ENCODE results near the gene ADAMTSL1.

The ADAMTSL1 gene, protein sequence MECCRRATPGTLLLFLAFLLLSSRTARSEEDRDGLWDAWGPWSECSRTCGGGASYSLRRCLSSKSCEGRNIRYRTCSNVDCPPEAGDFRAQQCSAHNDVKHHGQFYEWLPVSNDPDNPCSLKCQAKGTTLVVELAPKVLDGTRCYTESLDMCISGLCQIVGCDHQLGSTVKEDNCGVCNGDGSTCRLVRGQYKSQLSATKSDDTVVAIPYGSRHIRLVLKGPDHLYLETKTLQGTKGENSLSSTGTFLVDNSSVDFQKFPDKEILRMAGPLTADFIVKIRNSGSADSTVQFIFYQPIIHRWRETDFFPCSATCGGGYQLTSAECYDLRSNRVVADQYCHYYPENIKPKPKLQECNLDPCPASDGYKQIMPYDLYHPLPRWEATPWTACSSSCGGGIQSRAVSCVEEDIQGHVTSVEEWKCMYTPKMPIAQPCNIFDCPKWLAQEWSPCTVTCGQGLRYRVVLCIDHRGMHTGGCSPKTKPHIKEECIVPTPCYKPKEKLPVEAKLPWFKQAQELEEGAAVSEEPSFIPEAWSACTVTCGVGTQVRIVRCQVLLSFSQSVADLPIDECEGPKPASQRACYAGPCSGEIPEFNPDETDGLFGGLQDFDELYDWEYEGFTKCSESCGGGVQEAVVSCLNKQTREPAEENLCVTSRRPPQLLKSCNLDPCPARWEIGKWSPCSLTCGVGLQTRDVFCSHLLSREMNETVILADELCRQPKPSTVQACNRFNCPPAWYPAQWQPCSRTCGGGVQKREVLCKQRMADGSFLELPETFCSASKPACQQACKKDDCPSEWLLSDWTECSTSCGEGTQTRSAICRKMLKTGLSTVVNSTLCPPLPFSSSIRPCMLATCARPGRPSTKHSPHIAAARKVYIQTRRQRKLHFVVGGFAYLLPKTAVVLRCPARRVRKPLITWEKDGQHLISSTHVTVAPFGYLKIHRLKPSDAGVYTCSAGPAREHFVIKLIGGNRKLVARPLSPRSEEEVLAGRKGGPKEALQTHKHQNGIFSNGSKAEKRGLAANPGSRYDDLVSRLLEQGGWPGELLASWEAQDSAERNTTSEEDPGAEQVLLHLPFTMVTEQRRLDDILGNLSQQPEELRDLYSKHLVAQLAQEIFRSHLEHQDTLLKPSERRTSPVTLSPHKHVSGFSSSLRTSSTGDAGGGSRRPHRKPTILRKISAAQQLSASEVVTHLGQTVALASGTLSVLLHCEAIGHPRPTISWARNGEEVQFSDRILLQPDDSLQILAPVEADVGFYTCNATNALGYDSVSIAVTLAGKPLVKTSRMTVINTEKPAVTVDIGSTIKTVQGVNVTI (N-terminal part only)

DNA sequence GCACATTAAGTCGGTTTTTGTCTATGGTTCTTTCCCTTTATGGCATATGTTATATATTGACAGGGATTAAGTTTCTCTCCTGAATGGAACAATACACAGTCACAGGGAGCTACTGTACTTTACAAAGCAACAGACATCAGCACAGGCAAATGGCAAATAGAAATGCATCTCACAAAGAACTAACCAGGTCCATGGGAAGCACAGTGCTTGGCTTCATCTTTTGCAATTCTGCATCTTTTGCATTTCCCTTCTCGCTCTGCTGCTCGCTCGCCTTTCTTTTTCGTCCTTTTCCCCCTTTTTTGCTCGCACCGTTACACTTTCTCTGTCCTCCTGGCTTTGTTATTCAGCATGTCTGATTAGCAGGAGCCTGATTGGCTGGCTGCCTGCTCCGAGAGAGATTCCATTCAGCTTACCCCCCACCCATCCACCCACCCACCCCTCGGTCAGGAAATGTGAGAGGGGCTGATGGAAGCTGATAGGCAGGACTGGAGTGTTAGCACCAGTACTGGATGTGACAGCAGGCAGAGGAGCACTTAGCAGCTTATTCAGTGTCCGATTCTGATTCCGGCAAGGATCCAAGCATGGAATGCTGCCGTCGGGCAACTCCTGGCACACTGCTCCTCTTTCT, at the start of gene ADAMTSL1:
ADAMTSL1 (plus strand) TSS at position 502 of the 628 bp plus-strand sequence; CDS start at position 582, 80 bp downstream.
- DNase-seq: no peak

DNA sequence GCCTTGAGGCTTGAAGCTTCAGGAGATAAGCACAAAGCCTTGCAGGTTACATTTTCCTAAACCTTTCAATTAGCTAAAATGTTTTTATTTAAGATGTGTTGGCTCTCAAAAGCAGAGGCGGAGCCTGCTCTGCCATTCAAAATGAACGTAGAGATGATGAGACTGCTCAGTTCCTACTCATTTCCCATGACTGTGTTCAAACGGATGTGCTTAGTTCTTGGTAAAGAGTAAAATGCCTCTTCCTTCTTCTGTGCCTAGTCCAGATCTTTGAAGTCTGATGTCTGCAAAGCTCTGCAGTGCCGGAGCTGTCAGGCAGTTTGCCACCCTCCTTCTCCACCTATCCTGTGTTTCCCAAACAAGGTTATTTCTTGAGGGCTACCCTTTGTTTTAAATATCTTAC, 46.3 kb upstream of the ADAMTSL1 start:
- no peak for DNase-seq

DNA sequence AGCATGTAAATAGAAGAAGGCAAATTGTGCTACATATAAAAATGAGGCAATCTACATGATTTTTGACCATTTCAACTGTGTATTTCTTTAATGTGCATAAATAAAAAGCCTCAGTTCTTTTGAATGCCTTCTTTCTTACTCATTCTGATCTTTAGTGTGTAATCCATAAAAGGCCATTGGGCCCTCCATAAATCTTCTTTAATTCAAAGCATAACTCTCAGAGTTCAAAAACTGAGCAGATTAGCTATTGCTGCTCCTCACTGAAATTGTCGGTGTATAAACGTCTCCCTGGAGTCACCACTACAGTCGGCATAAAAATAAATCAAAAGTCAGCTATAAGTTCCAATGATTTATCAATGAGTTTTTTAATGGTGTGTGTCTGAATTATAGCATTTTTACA, 45.3 kb upstream of the ADAMTSL1 start:
- no peak for DNase-seq

DNA sequence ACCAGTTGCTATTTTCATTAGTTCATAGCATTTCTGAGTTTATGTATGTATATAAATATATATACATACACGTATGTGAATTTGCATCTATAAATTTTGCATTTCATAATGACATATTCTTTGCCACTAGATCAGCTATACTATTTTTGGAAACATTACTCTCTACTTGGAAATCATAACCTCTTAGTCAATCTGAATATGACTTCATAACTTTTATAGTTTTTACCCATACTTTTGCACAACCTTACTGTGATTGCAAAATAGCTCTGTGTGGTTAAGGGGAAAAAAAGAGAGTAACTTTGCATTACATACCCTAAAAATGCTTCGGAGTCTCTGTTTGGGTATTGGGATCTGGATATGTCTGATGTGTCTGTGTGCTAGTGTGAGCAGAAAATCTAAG, 44.9 kb upstream of the ADAMTSL1 start:
- DNase-seq: no peak

DNA sequence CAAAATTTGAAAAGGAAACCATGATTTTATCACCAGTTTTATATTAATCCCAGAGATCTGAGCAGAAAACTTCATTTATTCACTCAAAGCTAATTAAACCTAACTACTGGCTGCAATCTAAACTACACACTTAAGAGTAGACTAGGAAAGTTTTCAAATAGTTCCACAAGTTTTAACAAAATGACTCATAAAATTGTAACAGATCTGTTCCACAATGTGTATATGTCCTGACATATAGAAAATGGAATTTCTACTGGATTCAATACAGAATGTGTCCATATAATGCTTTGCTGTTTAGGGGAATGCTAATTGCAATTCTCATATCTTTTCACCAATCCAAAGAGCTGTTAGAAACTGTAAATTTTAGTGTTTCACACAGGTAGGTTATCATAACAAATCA, 40.3 kb upstream of the ADAMTSL1 start:
- no peak for DNase-seq

DNA sequence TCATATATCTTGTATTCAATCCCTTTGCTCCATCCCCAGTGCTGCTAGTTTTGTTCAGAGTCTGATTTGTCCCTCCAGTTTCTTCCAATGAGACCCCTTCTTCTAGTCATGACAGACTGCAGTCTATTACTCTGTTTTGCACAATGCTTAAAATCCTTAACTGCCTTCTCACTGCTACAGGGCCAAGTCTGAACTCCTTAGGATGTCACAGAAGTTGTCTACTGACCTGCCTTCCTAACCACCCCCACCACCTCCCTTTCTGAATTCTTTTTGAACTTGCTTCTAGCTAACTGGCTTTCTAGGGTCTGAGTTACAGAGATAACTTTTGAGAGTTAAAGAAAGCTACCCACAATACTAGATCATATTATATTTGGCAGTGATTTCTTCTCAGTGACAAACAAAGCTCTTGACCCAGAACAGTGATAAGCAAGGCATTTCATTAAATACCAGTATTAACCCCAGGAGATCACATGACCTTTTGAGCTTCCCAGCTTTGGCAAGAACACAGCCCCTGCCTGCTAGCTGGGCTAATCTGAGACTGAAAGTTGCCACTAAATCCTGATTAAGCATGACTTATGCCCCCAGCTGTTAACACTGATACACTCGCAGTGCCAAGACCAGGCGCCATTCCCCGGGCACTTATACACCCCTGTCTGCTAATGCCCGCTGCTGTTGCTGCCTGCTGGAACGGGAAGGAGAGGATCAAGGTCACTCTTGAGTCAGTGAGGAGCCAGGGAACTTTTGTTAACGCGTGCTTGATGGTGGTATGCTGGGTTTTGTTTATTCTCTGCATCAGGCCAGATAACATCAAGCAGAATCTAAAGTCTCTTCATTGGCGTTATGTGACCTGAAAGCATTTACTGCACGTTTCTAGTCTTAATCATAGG, 36.4 kb upstream of the ADAMTSL1 start:
- DNase-seq: no peak

DNA sequence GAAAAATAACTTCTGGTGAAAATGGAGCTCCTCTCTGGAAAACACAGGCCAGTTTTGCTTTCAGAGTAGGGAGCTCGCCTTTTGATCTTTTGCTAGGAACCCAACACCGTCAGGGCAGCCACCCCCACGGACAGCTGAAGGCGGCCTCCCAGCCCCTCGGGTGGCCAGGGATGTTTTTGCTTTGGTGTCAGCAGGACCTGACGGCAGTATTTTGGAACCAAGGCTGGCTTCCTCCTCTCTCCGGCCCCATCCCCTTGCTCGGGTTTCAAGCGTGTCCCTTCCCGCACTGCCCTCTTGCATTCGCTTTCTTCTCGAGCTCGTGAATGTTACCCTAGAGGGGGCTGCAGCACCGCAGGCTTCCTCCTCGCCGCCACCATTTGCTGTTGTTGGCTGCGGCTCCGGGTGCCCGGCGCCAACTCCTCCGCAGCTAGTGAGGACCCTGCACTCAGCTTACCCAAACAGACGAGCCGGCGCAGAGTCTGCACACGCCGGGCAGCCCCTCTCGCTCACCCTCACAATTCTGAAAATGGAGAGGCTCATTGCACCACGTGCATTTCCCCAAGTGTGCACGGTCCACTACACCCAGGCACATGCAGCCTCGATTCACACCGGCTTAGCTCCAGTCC, 35.5 kb upstream of the ADAMTSL1 start:
- DNase-seq: no peak

DNA sequence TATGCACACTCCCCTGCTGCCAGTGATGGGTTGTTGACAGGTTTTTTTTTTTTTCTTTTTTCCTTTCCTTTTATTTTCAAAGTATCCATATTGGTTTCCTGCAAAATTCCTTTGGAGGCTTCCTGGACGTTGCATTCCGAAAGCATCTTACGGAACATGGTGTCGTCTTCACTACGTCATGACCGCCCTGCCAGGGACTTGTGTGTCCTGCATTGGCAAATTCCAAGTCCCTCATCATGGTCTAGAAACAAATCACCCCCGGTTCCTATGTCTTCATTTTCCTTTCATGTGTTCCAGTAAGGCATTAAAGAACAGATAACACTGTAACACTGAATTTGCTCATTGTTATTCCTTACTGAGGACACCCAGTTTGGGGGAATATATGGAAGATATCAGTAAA, 35.0 kb upstream of the ADAMTSL1 start:
- DNase-seq: no peak

DNA sequence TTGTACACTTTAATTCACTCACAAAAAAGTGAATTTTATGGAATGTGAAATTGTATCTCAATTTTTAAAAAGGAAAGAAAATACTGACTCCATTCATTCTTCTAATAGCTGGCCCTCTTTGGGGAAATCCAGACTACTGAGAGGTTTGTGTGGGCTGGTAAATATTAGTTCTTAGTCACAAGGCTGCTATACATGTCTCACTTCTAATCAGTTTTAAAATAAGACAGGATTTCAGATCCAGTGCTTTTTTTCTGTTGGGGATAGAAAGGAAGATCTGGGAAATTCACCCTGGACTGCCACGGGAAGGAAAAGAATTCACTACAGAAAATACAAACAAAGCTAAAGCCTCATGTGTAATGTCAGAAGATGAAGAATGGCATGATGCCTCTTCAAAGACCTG, 32.7 kb upstream of the ADAMTSL1 start:
- no peak for DNase-seq

DNA sequence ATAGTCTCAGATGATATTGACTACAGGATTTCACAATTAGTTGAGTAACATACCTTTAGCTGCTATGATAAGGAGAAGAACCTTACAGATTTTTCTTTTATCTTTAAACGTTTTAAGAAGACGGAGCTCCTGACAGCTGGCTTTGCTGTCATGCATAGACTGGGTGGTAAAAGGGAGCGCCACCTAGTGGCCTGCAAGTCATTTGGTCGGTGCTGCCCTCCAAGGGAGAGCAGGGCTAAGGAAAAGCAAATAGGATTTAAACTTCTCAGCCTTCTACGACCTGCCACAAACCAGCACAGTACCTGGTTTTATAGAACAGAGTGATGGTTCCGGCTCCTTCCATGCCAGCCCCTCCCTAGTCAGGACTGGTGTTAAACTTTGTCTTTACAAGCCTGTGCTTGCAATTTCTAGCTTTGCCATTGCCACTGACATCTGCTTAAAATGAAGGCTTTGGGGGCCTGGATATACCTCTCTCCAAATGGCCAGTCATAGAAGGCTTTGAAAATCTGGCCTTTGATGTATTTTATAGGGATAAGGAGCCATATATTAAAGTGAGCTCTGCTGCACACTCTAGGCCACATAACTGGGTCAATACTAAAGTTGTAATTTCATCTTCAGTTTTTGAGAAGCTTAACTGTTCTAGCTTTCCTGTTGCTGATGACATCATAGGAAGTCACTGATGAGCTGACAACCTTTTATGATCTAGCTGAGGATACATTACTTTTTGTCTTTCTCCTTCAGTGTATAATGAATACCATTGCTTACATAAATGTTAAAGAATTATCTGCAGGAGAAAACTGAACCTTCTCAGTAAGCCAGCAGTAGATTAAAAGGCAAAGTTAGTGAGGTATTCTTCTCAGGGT, 31.1 kb upstream of the ADAMTSL1 start:
- peak; percentile 31 for DNase-seq

DNA sequence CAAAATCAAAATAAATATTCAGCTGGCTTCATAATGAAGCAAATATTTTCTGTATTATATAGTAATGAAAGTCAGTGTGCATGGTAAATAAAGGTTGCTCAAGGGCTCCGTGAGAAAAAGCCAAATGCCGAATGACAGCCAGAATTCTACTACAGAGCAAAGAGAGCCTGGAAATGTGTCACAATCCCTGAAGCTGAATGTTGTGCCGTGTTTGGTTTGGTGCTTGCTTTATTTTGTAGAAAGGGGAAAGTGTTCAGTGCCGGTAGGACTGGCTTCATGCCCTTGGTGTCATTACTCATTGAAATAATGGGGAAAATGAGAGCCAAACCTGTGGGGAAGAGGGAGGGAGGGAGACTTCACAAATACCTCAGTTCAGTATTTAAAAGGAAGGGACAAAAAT, 26.8 kb upstream of the ADAMTSL1 start:
- DNase-seq: no peak

DNA sequence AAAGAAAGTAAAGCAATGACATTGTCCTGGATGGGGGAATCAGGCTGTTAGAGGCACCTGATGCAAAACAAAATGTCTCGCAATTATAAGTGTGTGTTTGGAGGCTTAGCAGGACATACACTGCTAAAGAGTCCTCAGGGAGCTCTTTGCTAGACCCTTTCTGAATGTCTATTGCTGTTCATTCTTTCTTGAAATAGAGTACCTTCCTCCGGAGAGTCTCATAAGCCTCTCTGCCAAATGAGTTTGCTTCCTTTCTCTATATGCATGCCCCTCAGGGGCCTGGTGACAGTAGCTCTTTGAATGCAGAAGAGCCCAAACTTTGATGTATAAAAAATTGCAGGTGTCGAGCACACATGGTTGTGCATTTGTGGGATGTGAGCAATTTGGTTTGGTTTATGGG, 26.4 kb upstream of the ADAMTSL1 start:
- DNase-seq: no peak

DNA sequence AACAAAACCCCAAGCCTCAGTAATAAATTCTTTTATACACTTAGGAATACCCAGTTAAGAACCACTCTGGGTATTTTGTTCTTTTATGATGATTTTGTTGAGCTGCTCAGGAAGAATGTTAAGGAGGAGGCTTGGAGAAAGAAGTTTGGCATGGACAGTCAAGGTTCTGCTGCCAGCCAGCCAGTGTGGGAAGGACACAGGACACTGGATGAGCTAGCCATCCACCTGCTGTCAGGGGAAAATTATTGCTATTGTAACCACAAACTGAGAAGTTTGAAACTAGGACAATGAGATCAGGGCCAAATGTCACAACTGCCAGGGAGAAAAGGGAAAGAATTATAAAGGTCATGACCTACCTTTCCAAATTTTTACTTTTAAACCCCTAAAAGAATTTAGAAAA, 25.9 kb upstream of the ADAMTSL1 start:
- DNase-seq: no peak

DNA sequence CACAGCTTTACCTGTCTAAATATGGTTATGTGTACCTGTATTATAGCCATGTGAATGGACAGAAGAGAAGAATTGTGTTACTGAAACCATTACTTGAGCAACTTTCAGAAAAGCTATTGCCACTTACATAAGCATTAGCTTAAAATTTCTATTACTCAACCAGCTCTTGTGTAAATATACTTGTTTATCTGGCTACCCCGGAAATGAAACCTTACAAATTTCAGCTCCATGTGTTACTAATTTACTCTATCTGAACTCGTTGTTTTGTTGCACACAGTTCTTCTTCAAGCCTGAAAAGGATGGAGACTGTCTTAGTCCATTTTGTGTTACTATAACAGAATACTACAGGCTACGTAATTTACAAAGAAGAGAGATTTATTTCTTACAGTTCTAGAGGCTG, 22.5 kb upstream of the ADAMTSL1 start:
- no peak for DNase-seq

DNA sequence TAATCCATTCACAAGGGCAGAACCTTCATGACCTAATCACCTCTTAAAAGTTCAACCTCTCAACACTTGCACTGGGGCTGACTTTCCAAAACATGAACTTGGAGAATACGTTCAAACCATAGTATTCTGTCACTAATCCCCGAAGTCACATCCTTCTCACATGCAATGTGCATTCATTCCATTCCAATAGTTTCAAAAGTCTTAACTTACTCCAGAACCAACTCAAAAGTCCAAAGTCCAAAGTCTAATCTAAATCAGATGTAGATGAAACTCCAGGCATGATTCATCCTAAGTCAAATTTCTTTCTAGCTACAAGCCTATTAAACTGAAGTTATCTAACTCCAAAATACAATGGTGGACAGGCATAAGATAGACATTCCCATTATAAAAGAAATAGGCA, 21.7 kb upstream of the ADAMTSL1 start:
- no peak for DNase-seq

DNA sequence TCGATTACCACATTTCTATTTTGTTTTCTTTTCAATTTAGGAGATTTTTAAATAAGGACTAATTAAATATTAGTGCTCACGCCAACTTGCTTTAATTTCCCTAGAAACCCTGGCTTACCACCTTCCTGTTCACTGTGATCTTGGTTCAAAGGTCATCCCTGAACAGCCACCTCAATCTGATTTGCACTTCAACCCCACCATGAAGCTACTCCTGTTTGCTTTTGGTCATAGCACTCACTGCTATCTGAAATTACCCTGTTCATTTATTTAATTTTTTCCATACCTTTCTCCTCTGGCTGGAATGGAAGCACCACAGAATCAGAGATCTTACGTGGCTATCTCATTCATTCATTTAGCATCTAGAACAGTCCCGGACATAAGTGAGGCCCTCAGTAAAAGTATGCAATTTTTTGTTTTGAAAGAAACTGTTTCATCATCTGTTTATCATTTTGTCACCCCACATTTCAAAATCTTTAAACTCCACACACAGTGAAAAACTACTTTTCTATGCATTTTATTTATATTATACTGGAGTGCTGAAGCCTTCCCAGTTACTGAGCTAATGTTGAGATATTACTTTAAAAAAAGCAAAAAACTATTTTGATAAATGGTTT, 17.2 kb upstream of the ADAMTSL1 start:
- DNase-seq: no peak

DNA sequence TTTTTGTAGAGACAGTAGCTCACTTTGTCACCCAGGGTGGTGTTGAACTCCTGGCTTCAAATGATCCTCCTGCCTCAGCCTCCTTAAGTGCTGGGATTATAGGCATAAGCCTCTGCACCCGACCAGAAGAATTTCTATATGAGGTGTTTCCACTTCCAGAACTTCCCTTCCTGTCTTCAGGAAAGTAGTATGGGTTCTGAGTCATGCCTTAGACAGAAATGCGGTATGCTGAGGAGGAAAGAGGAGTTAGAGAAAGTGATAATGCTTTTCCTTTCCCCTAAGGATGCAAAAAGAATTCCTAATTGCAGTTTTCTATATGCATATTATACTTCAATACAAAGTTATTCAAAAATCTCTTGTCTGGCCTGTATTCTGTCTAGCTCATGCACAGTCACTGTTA, 16.4 kb upstream of the ADAMTSL1 start:
- DNase-seq: no peak

DNA sequence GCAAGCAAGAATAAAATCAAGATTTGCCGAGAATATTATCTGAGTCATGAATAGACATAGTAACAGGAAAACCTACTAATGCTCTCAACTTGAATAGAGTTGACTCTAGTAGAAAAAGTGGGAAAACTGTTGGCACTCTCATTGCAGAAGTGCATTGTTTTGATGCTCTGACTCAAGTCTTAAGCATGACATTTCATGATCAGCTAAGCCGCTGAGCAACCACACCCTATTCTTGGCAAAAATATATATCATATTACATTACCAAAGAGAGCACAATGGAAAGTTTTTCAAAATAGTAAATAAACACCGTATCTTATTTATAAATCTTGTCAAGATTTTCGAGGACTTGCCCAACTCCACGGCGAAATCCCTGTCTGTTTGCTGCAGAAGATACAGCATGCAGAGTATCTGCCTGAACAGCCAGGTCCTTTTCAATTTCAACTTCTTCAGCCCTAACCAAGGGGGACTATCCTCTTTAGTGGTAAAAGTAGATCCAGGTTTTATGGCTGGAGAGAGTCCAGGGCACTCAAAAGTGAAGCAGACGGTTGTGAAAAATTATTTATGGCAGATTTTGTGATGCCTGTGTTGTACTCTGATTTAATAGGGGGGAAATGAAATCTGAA, 13.9 kb upstream of the ADAMTSL1 start:
- DNase-seq: no peak

DNA sequence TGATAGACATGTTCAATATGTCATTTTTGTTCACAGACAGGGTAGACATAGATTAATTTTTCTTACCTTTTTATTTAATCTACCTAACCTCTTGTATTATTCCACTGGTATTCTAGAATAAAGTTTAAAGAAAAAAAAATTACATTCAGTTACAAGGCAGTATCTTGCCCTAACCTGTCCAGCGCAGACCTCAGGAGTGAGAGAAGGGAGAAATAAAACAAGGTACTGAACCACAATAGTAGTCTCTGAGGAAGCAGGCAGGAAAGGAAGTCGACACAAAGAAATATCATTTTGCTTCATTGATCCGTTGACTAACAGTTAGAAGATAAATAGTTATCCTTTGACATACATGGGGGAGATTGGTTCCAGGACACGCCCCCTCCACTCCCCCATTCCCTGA, 12.5 kb upstream of the ADAMTSL1 start:
- DNase-seq: no peak

Measured in GDM1 (cell line).